Effector memory CD8-positive, alpha-beta T cell (primary cell): Measurements from ENCODE around the gene CAMKV.
"Not testable (repeated sequence)": the region's sequence is repeated elsewhere in the genome, so short reads cannot be mapped to it uniquely, and the experiment has no call there.

Experiments used
- ATAC-seq: fragments of 150-1000 bp; cut with Tn5 transposase; replicated peaks from 2 replicates; pipeline ENCODE4 v1.10.0; 2021; ENCODE audit warnings: mild to moderate bottlenecking, moderate library complexity
- DNase-seq, 3 experiments: peaks; one replicate each; pipeline ENCODE4 v3.0.0; 2021
- H3K27ac Mint-ChIP-seq, 2 donors: one replicate each; pipeline ENCODE4 v1.8.0; 2022; ENCODE audit warnings: mild to moderate bottlenecking in 2 of 2, mixed read lengths in 2 of 2, moderate library complexity in 2 of 2
- H3K27me3 Mint-ChIP-seq, 2 donors: one replicate each; pipeline ENCODE4 v1.8.0; 2022; ENCODE audit warnings: mixed read lengths in 2 of 2
- H3K36me3 Mint-ChIP-seq: one replicate; pipeline ENCODE4 v1.8.0; 2022; ENCODE audit warnings: mild to moderate bottlenecking, moderate library complexity, mixed read lengths; ENCODE audit not compliant: insufficient read depth
- H3K4me1 Mint-ChIP-seq, 2 donors: one replicate each; pipeline ENCODE4 v1.8.0; 2022; ENCODE audit warnings: low read depth in 2 of 2, mixed read lengths in 2 of 2
- H3K4me3 Mint-ChIP-seq, 2 donors: one replicate each; pipeline ENCODE4 v1.8.0; 2022; ENCODE audit warnings: mild to moderate bottlenecking in 2 of 2, mixed read lengths in 2 of 2, moderate library complexity in 2 of 2
- H3K9me3 Mint-ChIP-seq, 2 donors: one replicate each; pipeline ENCODE4 v1.8.0; 2022; ENCODE audit warnings: mixed read lengths in 2 of 2

CAMKV gene

DNA sequence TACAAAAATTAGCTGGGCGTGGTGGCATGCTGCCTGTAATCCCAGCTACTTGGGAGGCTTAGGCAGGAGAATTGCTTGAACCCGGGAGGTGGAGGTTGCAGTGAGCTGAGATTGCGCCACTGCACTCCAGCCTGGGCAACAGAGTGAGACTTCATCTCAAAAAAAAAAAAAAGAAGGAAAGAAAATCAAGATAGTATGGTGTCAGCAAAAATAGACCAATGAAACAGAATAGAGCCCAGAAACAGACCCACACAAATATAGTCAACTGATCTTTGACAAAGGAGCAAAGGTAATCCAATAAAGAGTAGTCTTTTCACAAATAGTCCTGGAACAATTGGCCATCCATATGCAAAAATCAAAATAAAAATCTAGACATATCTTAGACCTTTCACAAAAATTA is 46.6 kb downstream of the CAMKV start:
- H3K9me3 Mint-ChIP-seq, H3K27me3 Mint-ChIP-seq, H3K4me1 Mint-ChIP-seq, DNase-seq, H3K4me3 Mint-ChIP-seq, H3K36me3 Mint-ChIP-seq, ATAC-seq, H3K27ac Mint-ChIP-seq: not testable (repeated sequence)

DNA sequence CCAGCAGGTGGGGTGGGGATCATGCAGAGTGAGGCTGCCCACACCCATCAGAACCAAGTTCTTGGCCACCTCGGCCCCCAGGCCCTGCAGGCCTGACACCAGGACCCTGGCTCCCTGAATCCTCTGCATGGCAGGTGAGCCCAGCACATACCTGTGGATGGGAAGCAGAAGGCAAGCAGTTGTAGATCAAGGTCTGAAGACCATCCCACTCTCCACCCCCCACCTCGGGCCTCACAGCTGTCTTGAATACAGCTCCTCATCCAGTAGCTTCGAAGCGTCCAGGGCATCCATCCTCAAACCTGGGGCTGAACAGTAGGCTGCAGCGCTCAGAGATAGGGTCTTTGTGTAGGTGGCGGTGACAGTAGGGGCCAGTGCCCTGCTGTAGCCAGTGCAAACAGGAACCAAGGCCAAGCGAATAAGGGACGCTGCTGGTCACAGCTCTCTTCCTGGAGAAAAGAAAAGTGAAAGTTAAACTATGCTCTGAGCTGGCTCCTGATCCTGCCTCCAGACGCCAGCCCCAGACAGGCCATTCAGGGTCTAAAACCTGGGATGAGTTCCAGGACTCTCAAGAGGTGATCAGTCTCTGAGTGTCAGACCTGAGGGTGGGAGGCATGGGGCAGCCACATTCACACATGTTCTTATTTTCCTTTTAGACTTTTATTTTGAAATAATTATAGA is 56.1 kb downstream of the CAMKV start, which contains the start of gene UBA7:
Gene UBA7 (minus strand): TSS at position 457 of the 678 bp plus-strand sequence. CDS start 166 bp downstream, at position 291.
- peak; percentile 92 for ATAC-seq
- Mint-ChIP-seq H3K27me3 (no peaks in the 10 kb centered on the region), H3K9me3 (no peaks in the 10 kb centered on the region), H3K4me1 (peaks cover 20 to 28% of the 10 kb centered on the region in 2 donors), H3K4me3 (peak within 1 kb of the TSS; percentile 92 to 94), H3K27ac (peak within 1 kb of the TSS; percentile 96 to 97), H3K36me3 (no peaks in the 10 kb centered on the region)
- peak in 2 of 3 experiments; percentile 8 to 32 for DNase-seq

DNA sequence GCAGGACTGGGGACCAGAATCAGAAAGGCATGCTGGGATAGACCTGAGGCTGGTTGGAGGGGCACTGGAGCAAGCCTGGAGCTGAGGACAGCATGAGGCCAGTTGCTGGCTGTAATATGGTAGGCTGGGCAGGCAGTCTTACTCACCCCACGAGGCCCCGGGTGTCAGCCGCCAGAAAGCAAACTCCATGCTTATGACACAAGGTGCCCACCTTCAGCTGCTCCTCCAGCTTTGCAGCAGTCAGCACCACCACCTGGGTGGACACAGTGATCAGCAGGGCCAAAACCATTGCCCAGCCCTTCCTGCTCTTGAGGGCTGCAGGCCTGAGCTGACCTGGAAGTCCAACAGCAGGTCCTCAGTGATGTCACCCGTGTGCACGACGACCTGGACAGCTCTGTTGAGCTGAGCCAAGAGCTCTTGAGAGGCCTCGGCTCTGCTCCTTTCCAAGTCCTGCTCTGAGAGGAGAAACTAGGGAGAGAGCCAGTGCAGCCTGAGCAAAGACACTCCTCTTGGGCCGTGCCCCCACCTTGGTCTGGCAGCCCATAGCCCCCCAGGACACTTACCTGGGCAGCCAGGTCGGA is 56.7 kb downstream of the CAMKV start:
- Mint-ChIP-seq H3K4me3 (peak overlapping the region; percentile 92 to 94), H3K4me1 (peaks cover 20 to 28% of the 10 kb centered on the region in 2 donors), H3K9me3 (no peaks in the 10 kb centered on the region), H3K36me3 (no peaks in the 10 kb centered on the region), H3K27ac (peak overlapping the region; percentile 96 to 97), H3K27me3 (no peaks in the 10 kb centered on the region)
- ATAC-seq (no peak), DNase-seq (no peak)
